Stimulated activated CD8-positive, alpha-beta memory T cell treated with anti-CD3 and anti-CD28 coated beads, Interleukin-7, amount 100 ng/mL, for 1 hour (primary cell): ENCODE data around the gene C9orf43.
A peak's percentile ranks its signal among the peaks of the same experiment; 100 is the strongest.
"Not testable (repeated sequence)": the region's sequence is repeated elsewhere in the genome, so short reads cannot be mapped to it uniquely, and the experiment has no call there.

ENCODE experiments used
- DNase-seq, 2 donors: peaks; one replicate each; pipeline ENCODE4 v3.0.0-alpha.2; 2020; ENCODE audit warnings: low read depth in 2 of 2

The C9orf43 gene, protein sequence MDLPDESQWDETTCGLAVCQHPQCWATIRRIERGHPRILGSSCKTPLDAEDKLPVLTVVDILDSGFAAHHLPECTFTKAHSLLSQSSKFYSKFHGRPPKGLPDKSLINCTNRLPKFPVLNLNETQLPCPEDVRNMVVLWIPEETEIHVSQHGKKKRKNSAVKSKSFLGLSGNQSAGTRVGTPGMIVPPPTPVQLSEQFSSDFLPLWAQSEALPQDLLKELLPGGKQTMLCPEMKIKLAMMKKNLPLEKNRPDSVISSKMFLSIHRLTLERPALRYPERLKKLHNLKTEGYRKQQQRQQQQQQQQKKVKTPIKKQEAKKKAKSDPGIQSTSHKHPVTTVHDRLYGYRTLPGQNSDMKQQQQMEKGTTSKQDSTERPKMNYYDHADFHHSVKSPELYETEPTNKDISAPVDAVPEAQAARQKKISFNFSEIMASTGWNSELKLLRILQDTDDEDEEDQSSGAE

DNA sequence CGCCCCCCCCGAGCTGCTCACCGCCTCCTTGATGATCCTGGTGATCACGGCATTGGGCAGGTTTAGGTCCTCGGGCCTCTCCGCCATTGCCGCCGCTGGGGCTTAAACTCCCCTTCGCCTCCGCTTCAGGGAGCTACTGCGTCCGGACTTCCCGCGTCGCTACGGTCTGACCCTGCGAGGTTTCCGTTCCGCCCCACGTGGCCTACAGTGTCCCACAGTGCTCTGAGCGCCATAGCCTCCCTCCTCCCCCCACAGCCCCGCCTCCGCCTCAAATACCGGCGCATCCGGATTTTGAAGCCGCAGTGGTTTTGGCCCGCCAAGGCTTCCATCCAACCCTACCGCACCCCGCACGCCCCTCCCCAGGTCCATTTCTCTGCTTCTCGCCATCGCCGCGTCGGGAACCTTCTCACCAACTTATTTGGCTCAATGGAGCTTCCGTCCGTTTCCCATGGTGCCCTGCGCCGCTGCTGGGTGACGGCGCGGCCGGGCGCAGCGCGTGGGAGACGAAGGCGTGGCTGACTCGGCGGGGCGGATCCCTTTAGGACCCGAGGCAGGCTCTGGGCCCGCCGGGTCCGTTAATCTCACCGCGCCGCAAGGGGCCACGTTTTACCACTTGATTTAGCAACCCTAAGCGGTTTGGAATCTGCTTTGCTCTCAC lies at the start of gene C9orf43, which contains the start of gene POLE3:
TSS of gene C9orf43 (plus strand) at position 541 of the 658 bp plus-strand sequence. CDS start 2,747 bp downstream, outside the sequence.
TSS of gene POLE3 (minus strand) at position 469 of the 658 bp plus-strand sequence. CDS start at position 87, 382 bp downstream.
- peak; percentile 84 to 91 for DNase-seq

DNA sequence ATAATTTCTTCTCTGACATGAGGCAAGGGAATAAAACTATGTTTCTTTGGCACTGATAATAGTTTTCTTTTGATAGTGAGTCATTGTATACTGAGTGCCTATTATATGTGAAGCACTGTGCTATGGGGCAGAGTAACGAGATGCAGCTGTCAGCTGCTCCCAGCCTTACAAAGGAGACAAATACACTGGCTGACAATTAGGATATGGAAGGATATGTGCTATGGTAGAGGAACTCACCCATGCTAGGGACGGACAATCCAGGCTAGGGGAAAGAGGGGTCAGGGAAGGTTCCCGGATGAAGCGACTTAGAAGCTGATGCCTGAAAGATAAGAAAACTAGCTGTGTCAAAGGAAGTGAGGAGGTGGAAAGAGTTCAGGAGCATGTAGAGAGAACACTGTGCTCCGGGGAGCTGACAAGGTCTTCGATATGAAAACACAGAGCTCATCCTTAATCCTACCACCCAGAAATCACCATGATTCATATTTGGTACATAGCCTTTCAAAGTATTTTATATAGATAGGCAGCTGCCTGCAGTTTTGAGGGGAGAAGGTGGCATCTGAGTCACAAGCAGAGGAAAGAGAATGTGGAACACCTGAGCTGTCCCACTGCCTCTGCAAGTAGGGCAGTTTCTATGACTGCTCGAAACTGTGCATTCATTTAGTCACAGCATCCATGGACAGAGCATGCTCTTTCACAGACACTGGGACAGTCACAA lies 49.1 kb upstream of the C9orf43 start:
- no peak for DNase-seq

DNA sequence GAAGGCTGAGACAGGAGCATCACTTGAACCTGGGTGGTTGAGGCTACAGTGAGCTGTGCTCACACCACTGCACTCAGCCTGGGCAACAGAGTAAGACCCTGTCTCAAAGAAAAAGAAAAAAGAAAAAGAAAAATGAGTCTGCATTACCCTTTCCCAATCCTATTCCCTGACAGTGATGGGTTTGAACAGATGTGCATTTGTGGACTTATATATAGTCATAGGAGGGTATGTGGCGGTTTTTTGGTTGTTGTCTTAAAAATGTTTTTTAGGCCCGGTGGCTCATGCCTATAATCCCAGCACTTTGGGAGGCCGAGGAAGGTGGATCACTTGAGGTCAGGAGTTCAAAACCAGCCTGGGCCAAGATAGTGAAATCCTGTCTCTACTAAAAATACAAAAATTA lies 47.2 kb upstream of the C9orf43 start:
- no peak for DNase-seq

GRCh38 chr9:113364951-113365350 lies 45.6 kb upstream of the C9orf43 start:
- no peak for DNase-seq

DNA sequence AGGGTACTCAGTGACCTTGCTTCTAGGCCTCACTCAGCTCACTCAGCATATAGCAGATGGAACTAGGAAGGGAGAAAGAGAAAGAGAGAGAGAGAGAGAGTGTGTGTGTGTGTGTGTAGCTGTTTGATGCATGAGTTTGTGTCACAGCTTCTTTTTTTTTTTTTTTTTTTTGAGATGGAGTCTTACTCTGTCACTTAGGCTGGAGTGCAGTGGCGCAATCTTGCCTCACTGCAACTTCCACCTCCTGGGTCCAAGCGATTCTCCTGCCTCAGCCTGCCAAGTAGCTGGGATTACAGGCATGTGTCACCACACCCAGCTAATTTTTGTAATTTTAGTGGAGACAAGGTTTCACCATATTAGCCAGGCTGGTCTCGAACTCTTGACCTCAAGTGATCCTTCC lies 44.9 kb upstream of the C9orf43 start:
- DNase-seq = not testable (repeated sequence)

GRCh38 chr9:113368348-113368981 lies 42.1 kb upstream of the C9orf43 start:
- DNase-seq = no peak

DNA sequence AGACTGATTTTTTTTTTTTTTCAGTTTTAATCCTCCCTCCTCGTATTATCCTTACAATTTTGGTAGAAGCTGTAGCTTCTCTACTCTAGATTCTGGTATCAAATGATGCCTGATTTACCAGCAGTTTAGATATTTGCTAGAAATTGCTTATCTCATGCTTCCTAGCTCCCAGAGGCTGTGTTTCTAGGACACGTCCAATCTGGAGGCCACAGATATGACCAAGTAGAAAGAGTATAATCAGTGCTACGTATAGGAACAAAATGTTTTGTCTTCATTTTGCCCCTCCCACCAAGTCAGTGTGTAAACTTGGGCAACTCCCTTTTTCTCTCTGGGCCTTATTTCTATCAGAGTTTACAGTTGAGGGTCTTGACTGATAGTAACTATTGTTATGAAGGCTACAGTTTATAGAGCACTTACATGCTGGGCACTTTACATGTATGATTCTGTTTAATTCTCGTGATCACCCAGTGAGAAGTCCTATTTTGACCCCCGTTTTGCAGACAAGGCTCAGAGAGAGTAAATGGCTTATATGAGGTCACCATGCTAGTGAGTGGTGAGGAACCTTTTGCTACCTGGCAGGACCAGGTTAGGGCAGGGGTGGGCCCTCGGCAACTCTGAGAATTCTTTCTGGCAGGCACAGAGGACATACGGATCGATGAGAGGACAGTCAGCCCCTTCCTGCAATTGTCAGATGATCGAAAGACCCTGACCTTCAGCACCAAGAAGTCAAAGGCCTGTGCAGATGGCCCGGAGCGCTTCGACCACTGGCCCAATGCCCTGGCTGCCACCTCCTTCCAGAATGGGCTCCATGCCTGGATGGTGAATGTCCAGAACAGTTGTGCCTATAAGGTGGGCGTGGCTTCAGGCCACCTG lies 41.3 kb upstream of the C9orf43 start:
- no peak for DNase-seq

DNA sequence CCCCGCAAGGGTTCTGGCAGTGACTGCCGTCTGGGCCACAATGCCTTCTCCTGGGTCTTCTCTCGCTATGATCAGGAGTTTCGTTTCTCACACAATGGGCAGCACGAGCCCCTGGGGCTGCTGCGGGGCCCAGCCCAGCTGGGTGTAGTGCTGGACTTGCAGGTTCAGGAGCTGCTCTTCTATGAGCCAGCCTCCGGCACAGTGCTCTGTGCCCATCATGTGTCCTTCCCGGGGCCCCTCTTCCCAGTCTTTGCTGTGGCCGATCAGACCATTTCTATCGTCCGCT lies 40.7 kb upstream of the C9orf43 start:
- DNase-seq = no peak

GRCh38 chr9:113370806-113371325 lies 39.7 kb upstream of the C9orf43 start:
- no peak for DNase-seq

- DNase-seq = no peak
Measured at GRCh38 chr9:113372059-113372458, 38.5 kb upstream of the C9orf43 start.

DNA sequence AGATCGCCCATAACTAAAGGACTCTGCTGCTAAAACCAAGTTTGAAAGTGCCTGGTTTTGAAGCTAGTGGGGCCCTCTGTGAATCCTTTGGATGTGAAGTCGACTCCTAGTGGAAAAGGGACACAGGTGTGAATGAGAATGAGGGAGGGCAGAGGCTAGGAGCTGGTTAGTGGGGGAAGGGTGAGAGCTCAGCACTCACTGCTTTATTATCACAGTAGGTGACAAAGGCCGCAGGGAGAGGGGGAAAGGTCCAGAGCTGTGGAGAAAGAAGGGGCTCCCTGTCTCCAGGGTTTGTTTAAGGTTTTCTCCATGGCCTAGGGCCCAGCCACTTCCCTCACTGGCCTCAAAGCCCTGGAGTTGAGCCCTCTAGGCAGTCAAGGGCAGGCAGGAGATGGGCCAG lies 37.3 kb upstream of the C9orf43 start:
- DNase-seq = no peak

GRCh38 chr9:113373676-113374392 lies 36.7 kb upstream of the C9orf43 start:
- DNase-seq = no peak

DNA sequence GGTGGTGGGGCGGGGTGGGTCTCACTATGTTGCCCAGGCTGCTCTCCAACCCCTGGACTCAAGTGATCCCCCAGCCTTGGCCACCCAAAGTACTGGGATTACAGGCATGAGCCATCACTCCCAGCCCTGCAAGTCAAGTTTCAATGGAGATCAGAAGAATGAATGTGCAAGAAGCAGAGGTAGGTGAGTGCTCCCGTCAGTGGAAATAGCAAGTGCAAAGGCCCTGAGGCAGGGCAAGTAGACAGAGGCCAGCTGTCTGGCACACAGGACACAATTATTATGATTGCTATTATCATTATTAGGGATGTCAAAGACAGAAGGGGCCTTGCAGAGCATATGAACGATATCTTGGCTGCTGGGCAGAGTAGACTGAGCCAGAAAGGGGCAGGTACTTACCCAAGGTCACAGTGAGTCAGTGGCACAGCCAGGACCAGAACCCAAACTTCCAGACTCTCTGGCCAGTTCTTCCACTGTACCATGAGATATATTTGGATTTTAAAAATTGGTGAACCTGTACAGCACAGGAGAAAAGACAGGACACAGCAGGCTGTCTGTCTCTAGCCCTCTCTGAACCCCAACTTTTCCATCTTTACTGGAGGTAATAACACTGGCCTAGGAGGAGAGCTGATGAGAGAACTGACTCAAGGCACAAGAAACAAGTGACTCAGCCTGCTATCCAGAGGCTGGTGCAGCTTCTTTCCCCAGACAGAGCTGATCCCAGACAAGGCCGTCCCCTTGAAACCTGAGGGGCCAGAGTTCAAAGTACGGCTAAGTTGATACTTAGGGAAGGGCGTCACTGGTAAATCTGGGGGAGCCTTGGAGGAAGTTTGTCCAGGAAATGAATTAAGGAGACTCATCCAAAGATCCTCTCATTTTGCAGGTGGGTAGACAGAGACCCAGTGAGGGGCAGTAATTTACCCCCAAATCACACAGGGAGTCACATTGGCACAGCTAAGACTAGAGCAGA lies 35.2 kb upstream of the C9orf43 start:
- DNase-seq = no peak

DNA sequence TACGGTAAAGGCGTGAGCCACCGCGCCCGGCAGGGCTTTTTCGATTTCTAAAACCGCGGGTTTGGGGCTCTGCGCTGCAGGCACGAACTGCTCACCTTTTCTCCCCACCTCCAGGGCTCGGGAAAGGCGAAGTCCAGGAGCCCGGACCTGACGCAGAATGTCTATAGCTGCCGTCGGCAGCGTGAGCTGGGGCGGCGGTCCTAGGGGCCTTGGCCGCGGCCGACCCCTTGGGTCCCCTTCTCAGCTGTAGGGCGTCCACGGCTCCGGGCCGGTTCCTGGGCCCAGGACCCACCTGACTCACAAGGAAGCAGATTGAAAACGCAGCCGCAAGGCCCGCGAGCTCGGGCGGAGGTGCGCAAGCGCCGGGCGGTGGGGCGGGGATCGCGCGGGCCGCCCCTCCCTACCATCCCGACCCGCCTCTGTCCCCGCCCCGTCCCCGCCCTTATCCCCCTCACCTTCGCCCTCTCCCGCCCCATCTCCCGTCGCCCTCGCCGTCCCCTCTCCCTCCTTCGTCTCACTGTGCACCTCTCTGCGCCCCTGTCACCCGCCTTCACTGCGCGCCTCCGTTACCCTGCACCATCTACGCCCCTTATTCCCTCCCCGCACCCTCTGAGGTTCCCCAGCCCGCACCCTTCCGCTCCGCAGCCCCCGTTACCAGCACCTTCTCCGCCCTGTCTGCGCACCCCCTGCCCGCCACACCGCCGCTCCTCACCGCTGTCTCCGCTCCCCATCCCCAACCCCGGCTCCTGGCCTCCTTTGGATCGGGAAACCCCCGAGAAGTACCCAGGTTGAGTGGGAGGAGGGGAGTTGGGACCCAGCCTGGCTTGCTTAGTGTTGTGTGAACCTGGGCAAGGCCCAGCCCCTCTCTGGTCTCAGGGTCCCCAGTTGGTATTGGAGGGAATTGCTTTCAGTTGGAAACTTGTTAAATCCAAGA lies 33.6 kb upstream of the C9orf43 start, which contains the start of gene HDHD3:
TSS of gene HDHD3 (minus strand) at position 353 of the 934 bp plus-strand sequence. CDS start 2,632 bp downstream, outside the sequence.
- peak; percentile 60 to 68 for DNase-seq

GRCh38 chr9:113379094-113379828 lies 31.3 kb upstream of the C9orf43 start:
- not testable (repeated sequence) for DNase-seq

DNA sequence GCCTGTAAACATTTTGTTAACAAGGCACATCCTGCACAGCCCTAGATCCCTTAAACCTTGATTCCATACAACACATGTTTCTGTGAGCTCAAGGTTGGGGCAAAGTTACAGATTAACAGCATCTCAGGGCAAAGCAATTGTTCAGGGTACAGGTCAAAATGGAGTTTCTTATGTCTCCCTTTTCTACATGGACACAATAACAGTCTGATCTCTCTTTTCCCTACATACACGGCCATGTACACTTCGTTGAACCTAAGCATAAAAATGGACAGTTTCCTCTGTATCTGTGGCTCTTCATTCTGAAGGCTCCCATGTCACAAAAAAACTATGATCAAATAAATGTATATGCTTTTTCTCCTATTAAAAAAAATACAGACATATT lies 30.7 kb upstream of the C9orf43 start:
- not testable (repeated sequence) for DNase-seq

GRCh38 chr9:113380869-113381378 lies 29.6 kb upstream of the C9orf43 start:
- no peak for DNase-seq
